GM23338 (cell line): Measurements from ENCODE around the gene PRTFDC1. TPM values are rescaled to one million over a fixed set of nuclear protein-coding genes. Genes with fewer than 3 reads are reported as not detected.

Experiments used
- ATAC-seq: fragments of 200-7000 bp; cut with Tn5 transposase; 3 replicates; pipeline ENCODE4 v1.9.1; 2020
- DNase-seq: peaks from one replicate; pipeline ENCODE4 v3.0.0-alpha.2; 2015; ENCODE audit warnings: low spot score
- H2AFZ ChIP-seq: fragments of 200-600 bp; sonication (generic); 2 replicates; pipeline ENCODE4 v1.8.0; 2016; ENCODE audit warnings: antibody characterized with exemption, mild to moderate bottlenecking, moderate library complexity
- H3F3A ChIP-seq: fragments of 200-600 bp; sonication (generic); replicated peaks from 2 replicates; pipeline ENCODE4 v1.8.0; 2017; ENCODE audit warnings: antibody characterized with exemption, mixed run types, low read depth
- H3K27ac ChIP-seq: fragments of 200-600 bp; sonication (generic); 2 replicates; pipeline ENCODE4 v1.6.1; 2016; ENCODE audit warnings: low read depth
- H3K27me3 ChIP-seq: fragments of 200-600 bp; sonication (generic); 2 replicates; pipeline ENCODE4 v1.8.0; 2016; ENCODE audit warnings: mild to moderate bottlenecking, mixed run types, moderate library complexity; ENCODE audit not compliant: insufficient read depth
- H3K36me3 ChIP-seq: fragments of 200-600 bp; sonication (generic); 2 replicates; pipeline ENCODE4 v1.8.0; 2016; ENCODE audit warnings: mild to moderate bottlenecking; ENCODE audit not compliant: insufficient read depth
- H3K4me1 ChIP-seq: fragments of 200-600 bp; sonication (generic); 2 replicates; pipeline ENCODE4 v1.8.0; 2016; ENCODE audit warnings: mild to moderate bottlenecking, moderate library complexity; ENCODE audit not compliant: insufficient read depth
- H3K4me2 ChIP-seq: fragments of 200-600 bp; sonication (generic); 2 replicates; pipeline ENCODE4 v1.7.1; 2017; ENCODE audit warnings: mixed run types
- H3K4me3 ChIP-seq: fragments of 200-600 bp; sonication (generic); 2 replicates; pipeline ENCODE4 v1.6.1; 2016; ENCODE audit warnings: mixed run types
- H3K79me2 ChIP-seq: fragments of 200-600 bp; sonication (generic); replicated peaks from 2 replicates; pipeline ENCODE4 v1.8.0; 2017; ENCODE audit warnings: mild to moderate bottlenecking; ENCODE audit not compliant: insufficient read depth
- H3K9me2 ChIP-seq: fragments of 200-600 bp; sonication (generic); 2 replicates; pipeline ENCODE4 v1.8.0; 2017; ENCODE audit not compliant: insufficient read depth
- H4K20me1 ChIP-seq: fragments of 200-600 bp; sonication (generic); replicated peaks from 2 replicates; pipeline ENCODE4 v1.8.0; 2017; ENCODE audit warnings: mild to moderate bottlenecking; ENCODE audit not compliant: insufficient read depth
- H3K27ac Mint-ChIP-seq: 2 replicates; pipeline ENCODE4 v1.8.0; 2020; ENCODE audit warnings: inconsistent platforms, mild to moderate bottlenecking, moderate library complexity, mixed read lengths
- H3K27me3 Mint-ChIP-seq: 3 replicates; pipeline ENCODE4 v1.8.0; 2022; ENCODE audit warnings: low read depth, mild to moderate bottlenecking, moderate library complexity, mixed read lengths, inconsistent platforms; ENCODE audit not compliant: insufficient read depth, poor library complexity
- H3K36me3 Mint-ChIP-seq: 3 replicates; pipeline ENCODE4 v1.8.0; 2021; ENCODE audit warnings: low read depth, mild to moderate bottlenecking, inconsistent platforms, moderate library complexity, mixed read lengths
- H3K4me1 Mint-ChIP-seq: 3 replicates; pipeline ENCODE4 v1.8.0; 2020; ENCODE audit warnings: mild to moderate bottlenecking, inconsistent platforms, mixed read lengths
- H3K4me3 Mint-ChIP-seq: 3 replicates; pipeline ENCODE4 v1.8.0; 2021; ENCODE audit warnings: moderate library complexity, mild to moderate bottlenecking, inconsistent platforms, mixed read lengths
- H3K9me3 Mint-ChIP-seq: 3 replicates; pipeline ENCODE4 v1.8.0; 2020; ENCODE audit warnings: moderate library complexity, mild to moderate bottlenecking, inconsistent platforms, mixed read lengths
- CREB1 ChIP-seq: fragments of 250-450 bp; sonication (Bioruptor Pico); IDR thresholded peaks from 2 replicates; pipeline ENCODE4 v1.5.0; 2020; ENCODE audit warnings: low read depth, mild to moderate bottlenecking, moderate library complexity
- EZH2 ChIP-seq: fragments of 200-600 bp; sonication (generic); IDR thresholded peaks from one replicate; pipeline ENCODE4 v1.8.0; 2017; ENCODE audit warnings: antibody characterized with exemption, mild to moderate bottlenecking, low read depth; ENCODE audit not compliant: unreplicated experiment
- EZH2phosphoT487 ChIP-seq: fragments of 200-600 bp; sonication (generic); IDR thresholded peaks from one replicate; pipeline ENCODE4 v1.8.1; 2018; ENCODE audit warnings: antibody characterized with exemption; ENCODE audit not compliant: unreplicated experiment
- JUNB ChIP-seq: IDR thresholded peaks from one replicate; pipeline ENCODE4 v1.6.1; 2016; ENCODE audit warnings: antibody characterized with exemption; ENCODE audit not compliant: unreplicated experiment
- NANOG ChIP-seq: IDR thresholded peaks from 2 replicates; pipeline ENCODE4 v1.6.1; 2016; ENCODE audit warnings: antibody characterized with exemption, borderline replicate concordance
- POLR2AphosphoS5 ChIP-seq: IDR thresholded peaks from 2 replicates; pipeline ENCODE4 v1.6.1; 2016; ENCODE audit warnings: antibody characterized with exemption, low read depth
- STAT1 ChIP-seq: IDR thresholded peaks from one replicate; pipeline ENCODE4 v1.6.1; 2016; ENCODE audit warnings: antibody characterized with exemption; ENCODE audit not compliant: unreplicated experiment
- ZNF114 ChIP-seq: fragments of 250-450 bp; sonication (Bioruptor Pico); IDR thresholded peaks from 2 replicates; pipeline ENCODE4 v1.5.0; 2020; ENCODE audit warnings: mild to moderate bottlenecking, moderate library complexity
- ZNF331 ChIP-seq: fragments of 250-450 bp; sonication (Bioruptor Pico); IDR thresholded peaks from 2 replicates; pipeline ENCODE4 v1.5.0; 2020; ENCODE audit warnings: low read depth, mild to moderate bottlenecking, moderate library complexity
- ZNF462 ChIP-seq: fragments of 250-450 bp; sonication (Bioruptor Pico); IDR thresholded peaks from 2 replicates; pipeline ENCODE4 v1.5.0; 2020; ENCODE audit warnings: mild to moderate bottlenecking, moderate library complexity
- polyA plus RNA-seq: library from polyadenylated mRNA; unstranded; fragments of >200 nt; fragmentation: Nextera tagmentation; extraction: Ambion mirVana; gene quantifications from 2 replicates; pipeline ENCODE4 v1.2.1, GENCODE V29; 2016
- total RNA-seq: library from RNA; depleted of rRNA; stranded (reverse); fragments of >200 nt; shearing (Covaris generic); gene quantifications from 2 replicates; pipeline ENCODE4 v1.2.3, GENCODE V29; 2014
- TF ChIP-seq, protein P1 (sequence below): IDR thresholded peaks from 2 replicates; pipeline ENCODE4 v1.6.1; 2016; ENCODE audit warnings: antibody characterized with exemption
- TF ChIP-seq, protein P2 (sequence below): IDR thresholded peaks from one replicate; pipeline ENCODE4 v1.6.1; 2018; ENCODE audit warnings: antibody characterized with exemption; ENCODE audit not compliant: unreplicated experiment
- TF ChIP-seq, protein P3 (sequence below), 2 experiments: fragments of 200-600 bp in 1 of 2; sonication (generic) in 1 of 2; conservative IDR thresholded peaks; 2 replicates each; pipeline versions ENCODE4 v1.5.1 to v1.6.1; 2016 to 2017; ENCODE audit warnings: antibody characterized with exemption in 2 of 2, low read depth in 2 of 2, mild to moderate bottlenecking in 2 of 2, moderate library complexity in 1 of 2

Gene PRTFDC1
- total and polyA plus RNA-seq, 2 experiments from 2014 or later: 7.9 to 9.1 TPM

GRCh38 chr10:24802378-24802777 lies 150.0 kb downstream of the PRTFDC1 start:
- TF ChIP-seq EZH2 (no peak), JUNB (no peak), POLR2AphosphoS5 (no peak), ZNF462 (CRISPR knock-in tag) (no peak), ZNF114 (CRISPR knock-in tag) (no peak), EZH2phosphoT487 (no peak), CREB1 (no peak), ZNF331 (CRISPR knock-in tag) (no peak), NANOG (no peak), STAT1 (no peak)
- TF ChIP-seq, protein P1, sequence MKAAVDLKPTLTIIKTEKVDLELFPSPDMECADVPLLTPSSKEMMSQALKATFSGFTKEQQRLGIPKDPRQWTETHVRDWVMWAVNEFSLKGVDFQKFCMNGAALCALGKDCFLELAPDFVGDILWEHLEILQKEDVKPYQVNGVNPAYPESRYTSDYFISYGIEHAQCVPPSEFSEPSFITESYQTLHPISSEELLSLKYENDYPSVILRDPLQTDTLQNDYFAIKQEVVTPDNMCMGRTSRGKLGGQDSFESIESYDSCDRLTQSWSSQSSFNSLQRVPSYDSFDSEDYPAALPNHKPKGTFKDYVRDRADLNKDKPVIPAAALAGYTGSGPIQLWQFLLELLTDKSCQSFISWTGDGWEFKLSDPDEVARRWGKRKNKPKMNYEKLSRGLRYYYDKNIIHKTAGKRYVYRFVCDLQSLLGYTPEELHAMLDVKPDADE: no peak
- TF ChIP-seq, protein P2, sequence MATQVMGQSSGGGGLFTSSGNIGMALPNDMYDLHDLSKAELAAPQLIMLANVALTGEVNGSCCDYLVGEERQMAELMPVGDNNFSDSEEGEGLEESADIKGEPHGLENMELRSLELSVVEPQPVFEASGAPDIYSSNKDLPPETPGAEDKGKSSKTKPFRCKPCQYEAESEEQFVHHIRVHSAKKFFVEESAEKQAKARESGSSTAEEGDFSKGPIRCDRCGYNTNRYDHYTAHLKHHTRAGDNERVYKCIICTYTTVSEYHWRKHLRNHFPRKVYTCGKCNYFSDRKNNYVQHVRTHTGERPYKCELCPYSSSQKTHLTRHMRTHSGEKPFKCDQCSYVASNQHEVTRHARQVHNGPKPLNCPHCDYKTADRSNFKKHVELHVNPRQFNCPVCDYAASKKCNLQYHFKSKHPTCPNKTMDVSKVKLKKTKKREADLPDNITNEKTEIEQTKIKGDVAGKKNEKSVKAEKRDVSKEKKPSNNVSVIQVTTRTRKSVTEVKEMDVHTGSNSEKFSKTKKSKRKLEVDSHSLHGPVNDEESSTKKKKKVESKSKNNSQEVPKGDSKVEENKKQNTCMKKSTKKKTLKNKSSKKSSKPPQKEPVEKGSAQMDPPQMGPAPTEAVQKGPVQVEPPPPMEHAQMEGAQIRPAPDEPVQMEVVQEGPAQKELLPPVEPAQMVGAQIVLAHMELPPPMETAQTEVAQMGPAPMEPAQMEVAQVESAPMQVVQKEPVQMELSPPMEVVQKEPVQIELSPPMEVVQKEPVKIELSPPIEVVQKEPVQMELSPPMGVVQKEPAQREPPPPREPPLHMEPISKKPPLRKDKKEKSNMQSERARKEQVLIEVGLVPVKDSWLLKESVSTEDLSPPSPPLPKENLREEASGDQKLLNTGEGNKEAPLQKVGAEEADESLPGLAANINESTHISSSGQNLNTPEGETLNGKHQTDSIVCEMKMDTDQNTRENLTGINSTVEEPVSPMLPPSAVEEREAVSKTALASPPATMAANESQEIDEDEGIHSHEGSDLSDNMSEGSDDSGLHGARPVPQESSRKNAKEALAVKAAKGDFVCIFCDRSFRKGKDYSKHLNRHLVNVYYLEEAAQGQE: no peak
- TF ChIP-seq, protein P3, sequence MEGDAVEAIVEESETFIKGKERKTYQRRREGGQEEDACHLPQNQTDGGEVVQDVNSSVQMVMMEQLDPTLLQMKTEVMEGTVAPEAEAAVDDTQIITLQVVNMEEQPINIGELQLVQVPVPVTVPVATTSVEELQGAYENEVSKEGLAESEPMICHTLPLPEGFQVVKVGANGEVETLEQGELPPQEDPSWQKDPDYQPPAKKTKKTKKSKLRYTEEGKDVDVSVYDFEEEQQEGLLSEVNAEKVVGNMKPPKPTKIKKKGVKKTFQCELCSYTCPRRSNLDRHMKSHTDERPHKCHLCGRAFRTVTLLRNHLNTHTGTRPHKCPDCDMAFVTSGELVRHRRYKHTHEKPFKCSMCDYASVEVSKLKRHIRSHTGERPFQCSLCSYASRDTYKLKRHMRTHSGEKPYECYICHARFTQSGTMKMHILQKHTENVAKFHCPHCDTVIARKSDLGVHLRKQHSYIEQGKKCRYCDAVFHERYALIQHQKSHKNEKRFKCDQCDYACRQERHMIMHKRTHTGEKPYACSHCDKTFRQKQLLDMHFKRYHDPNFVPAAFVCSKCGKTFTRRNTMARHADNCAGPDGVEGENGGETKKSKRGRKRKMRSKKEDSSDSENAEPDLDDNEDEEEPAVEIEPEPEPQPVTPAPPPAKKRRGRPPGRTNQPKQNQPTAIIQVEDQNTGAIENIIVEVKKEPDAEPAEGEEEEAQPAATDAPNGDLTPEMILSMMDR (conservative IDR thresholded peaks at IDR 0.05; ENCODE audit: low read depth in 2 of 2): no peak
- peaks cover 4% of the 10 kb centered on the region for H3K27me3 Mint-ChIP-seq
- DNase-seq: no peak
- H3K9me2 ChIP-seq: no peaks in the 10 kb centered on the region
- H3K4me2 ChIP-seq: no peak overlapping the region
- H3F3A ChIP-seq: no peaks in the 10 kb centered on the region
- H3K4me1 ChIP-seq: no peaks in the 10 kb centered on the region
- no peak overlapping the region for H2AFZ ChIP-seq
- H3K27ac Mint-ChIP-seq: no peak overlapping the region
- H3K4me3 ChIP-seq: no peak overlapping the region
- no peaks in the 10 kb centered on the region for H3K27me3 ChIP-seq
- ATAC-seq: no peak
- H3K4me1 Mint-ChIP-seq: peaks cover 3% of the 10 kb centered on the region
- H3K36me3 ChIP-seq: no peaks in the 10 kb centered on the region
- no peak overlapping the region for H3K4me3 Mint-ChIP-seq
- H3K36me3 Mint-ChIP-seq: no peaks in the 10 kb centered on the region
- no peaks in the 10 kb centered on the region for H3K9me3 Mint-ChIP-seq
- H3K27ac ChIP-seq: no peak overlapping the region
- no peaks in the 10 kb centered on the region for H4K20me1 ChIP-seq
- no peaks in the 10 kb centered on the region for H3K79me2 ChIP-seq
